ENCODE results near the gene SLC16A1. TPM values are rescaled to one million over a fixed set of nuclear protein-coding genes. Genes with fewer than 3 reads are reported as not detected.

The SLC16A1 gene
- total RNA-seq, 2 donors from 2014 or later = 22.3 to 39.1 TPM

- no peak for TF ChIP-seq CTCF (IDR thresholded peaks at IDR 0.05)
- no peak overlapping the region for H3K4me3 ChIP-seq
- peaks cover 3 to 21% of the 10 kb centered on the region in 2 donors for H3K4me1 ChIP-seq (ENCODE audit: control insufficient read depth in 1 of 2, low read depth in 2 of 2)
- no peaks in the 10 kb centered on the region for H3K9me3 ChIP-seq
- no peak overlapping the region for H3K27ac ChIP-seq
- no peak for DNase-seq (ENCODE audit: low spot score)
- peaks cover 13% of the 10 kb centered on the region for H3K36me3 ChIP-seq
- no peak for ATAC-seq (ENCODE audit: insufficient number of reproducible peaks, low FRiP score, low read depth)
- no peaks in the 10 kb centered on the region for H3K27me3 ChIP-seq (replicated peaks; ENCODE audit: insufficient read depth)
These were observed 31.0 kb downstream of the SLC16A1 start for GRCh38 chr1:112925015-112925414.

- DNase-seq (ENCODE audit: low spot score) (no peak), ATAC-seq (ENCODE audit: insufficient number of reproducible peaks, low FRiP score, low read depth) (no peak)
- H3K27ac ChIP-seq = no peak overlapping the region
- no peaks in the 10 kb centered on the region for H3K9me3 ChIP-seq
- H3K27me3 ChIP-seq (replicated peaks; ENCODE audit: insufficient read depth) = no peaks in the 10 kb centered on the region
- H3K4me1 ChIP-seq (ENCODE audit: control insufficient read depth in 1 of 2, low read depth in 2 of 2) = peaks cover 3 to 17% of the 10 kb centered on the region in 2 donors
- no peak overlapping the region for H3K4me3 ChIP-seq
- no peak for TF ChIP-seq CTCF (IDR thresholded peaks at IDR 0.05)
- peaks cover 14% of the 10 kb centered on the region for H3K36me3 ChIP-seq
These were observed 32.0 kb downstream of the SLC16A1 start for GRCh38 chr1:112923959-112924349.

GRCh38 chr1:112923234-112923958 lies 32.6 kb downstream of the SLC16A1 start:
- Histone ChIP-seq H3K27ac (no peak overlapping the region), H3K4me1 (ENCODE audit: control insufficient read depth in 1 of 2, low read depth in 2 of 2) (peaks cover 3 to 11% of the 10 kb centered on the region in 2 donors), H3K9me3 (no peaks in the 10 kb centered on the region), H3K27me3 (replicated peaks; ENCODE audit: insufficient read depth) (no peaks in the 10 kb centered on the region), H3K36me3 (peaks cover 14% of the 10 kb centered on the region), H3K4me3 (no peak overlapping the region)
- no peak for TF ChIP-seq CTCF (IDR thresholded peaks at IDR 0.05)
- ATAC-seq (ENCODE audit: insufficient number of reproducible peaks, low FRiP score, low read depth) = no peak
- DNase-seq (ENCODE audit: low spot score) = no peak

GRCh38 chr1:112911506-112912220 lies 44.3 kb downstream of the SLC16A1 start:
- TF ChIP-seq CTCF (IDR thresholded peaks at IDR 0.05) = no peak
- H3K4me1 ChIP-seq (ENCODE audit: control insufficient read depth in 1 of 2, low read depth in 2 of 2) = peaks cover 0 to under 1% of the 10 kb centered on the region in 2 donors
- H3K4me3 ChIP-seq = no peak overlapping the region
- H3K9me3 ChIP-seq = no peaks in the 10 kb centered on the region
- H3K36me3 ChIP-seq = no peaks in the 10 kb centered on the region
- H3K27ac ChIP-seq = no peak overlapping the region
- no peaks in the 10 kb centered on the region for H3K27me3 ChIP-seq (replicated peaks; ENCODE audit: insufficient read depth)
- ATAC-seq (ENCODE audit: insufficient number of reproducible peaks, low FRiP score, low read depth) (no peak), DNase-seq (ENCODE audit: low spot score) (no peak)

- TF ChIP-seq CTCF (IDR thresholded peaks at IDR 0.05) = no peak
- ATAC-seq (ENCODE audit: insufficient number of reproducible peaks, low FRiP score, low read depth) (no peak), DNase-seq (ENCODE audit: low spot score) (no peak)
- Histone ChIP-seq H3K36me3 (no peaks in the 10 kb centered on the region), H3K4me1 (ENCODE audit: control insufficient read depth in 1 of 2, low read depth in 2 of 2) (peaks cover 14 to 15% of the 10 kb centered on the region in 2 donors), H3K9me3 (no peaks in the 10 kb centered on the region), H3K27ac (no peak overlapping the region), H3K4me3 (no peak overlapping the region), H3K27me3 (replicated peaks; ENCODE audit: insufficient read depth) (no peaks in the 10 kb centered on the region)
These were observed 46.1 kb downstream of the SLC16A1 start for GRCh38 chr1:112909847-112910246.

Measured in thoracic aorta (tissue), 2 donors.